Parathyroid adenoma (tissue), 2 donors: ENCODE results near the gene SPTAN1.

Experiments
- H2AFZ ChIP-seq: fragments of 300-600 bp; sonication (generic); one replicate; pipeline ENCODE4 v1.7.0; 2017; ENCODE audit warnings: antibody characterized with exemption, mild to moderate bottlenecking
- H3K27ac ChIP-seq: fragments of 300-600 bp; sonication (generic); one replicate; pipeline ENCODE4 v1.7.0; 2017
- H3K27me3 ChIP-seq: fragments of 300-600 bp; sonication (generic); one replicate; pipeline ENCODE4 v1.7.0; 2017; ENCODE audit warnings: low read length; ENCODE audit not compliant: control insufficient read depth, insufficient read depth
- H3K36me3 ChIP-seq: fragments of 300-600 bp; sonication (generic); one replicate; pipeline ENCODE4 v1.7.0; 2017; ENCODE audit warnings: low read length; ENCODE audit not compliant: control insufficient read depth, insufficient read depth
- H3K4me1 ChIP-seq: fragments of 300-600 bp; sonication (generic); one replicate; pipeline ENCODE4 v1.7.0; 2017; ENCODE audit warnings: control low read depth
- H3K4me2 ChIP-seq: fragments of 300-600 bp; sonication (generic); one replicate; pipeline ENCODE4 v1.7.0; 2017; ENCODE audit warnings: low read length
- H3K4me3 ChIP-seq: fragments of 300-600 bp; sonication (generic); one replicate; pipeline ENCODE4 v1.7.0; 2017; ENCODE audit warnings: low read depth, low read length
- H3K79me2 ChIP-seq: fragments of 300-600 bp; sonication (generic); one replicate; pipeline ENCODE4 v1.7.0; 2017; ENCODE audit warnings: control low read depth
- H3K9ac ChIP-seq: fragments of 300-600 bp; sonication (generic); one replicate; pipeline ENCODE4 v1.7.0; 2017; ENCODE audit warnings: mild to moderate bottlenecking
- H3K9me3 ChIP-seq: fragments of 300-600 bp; sonication (generic); one replicate; pipeline ENCODE4 v1.7.0; 2017; ENCODE audit warnings: low read length; ENCODE audit not compliant: control insufficient read depth
- CTCF ChIP-seq: fragments of 300-600 bp; sonication (generic); IDR thresholded peaks from one replicate; pipeline ENCODE4 v1.7.0; 2017; ENCODE audit warnings: antibody characterized with exemption, mild to moderate bottlenecking
- donor health status: primary hyperparathyroidism.

Gene SPTAN1

GRCh38 chr9:128635266-128636023 lies 83.1 kb downstream of the SPTAN1 start:
- Histone ChIP-seq H3K36me3 (no peaks in the 10 kb centered on the region), H3K4me1 (no peaks in the 10 kb centered on the region), H3K9me3 (no peaks in the 10 kb centered on the region), H3K27ac (peak overlapping the region; percentile 83), H3K79me2 (no peaks in the 10 kb centered on the region), H3K4me2 (peak overlapping the region; percentile 15), H2AFZ (peak overlapping the region; percentile 64), H3K9ac (no peak overlapping the region), H3K27me3 (no peaks in the 10 kb centered on the region), H3K4me3 (no peak overlapping the region)
- peak; percentile 68 for TF ChIP-seq CTCF

GRCh38 chr9:128636024-128636390 lies 83.6 kb downstream of the SPTAN1 start:
- Histone ChIP-seq H3K27me3 (no peaks in the 10 kb centered on the region), H3K4me3 (no peak overlapping the region), H3K9ac (no peak overlapping the region), H3K79me2 (no peaks in the 10 kb centered on the region), H3K27ac (peak overlapping the region; percentile 83), H3K4me2 (no peak overlapping the region), H3K9me3 (no peaks in the 10 kb centered on the region), H2AFZ (peak overlapping the region; percentile 64), H3K36me3 (no peaks in the 10 kb centered on the region), H3K4me1 (no peaks in the 10 kb centered on the region)
- TF ChIP-seq CTCF: peak; percentile 19

- Histone ChIP-seq H3K4me2 (no peak overlapping the region), H3K27me3 (no peaks in the 10 kb centered on the region), H3K9me3 (no peaks in the 10 kb centered on the region), H2AFZ (no peak overlapping the region), H3K4me3 (no peak overlapping the region), H3K79me2 (no peaks in the 10 kb centered on the region), H3K27ac (no peak overlapping the region), H3K9ac (no peak overlapping the region), H3K4me1 (no peaks in the 10 kb centered on the region), H3K36me3 (no peaks in the 10 kb centered on the region)
- TF ChIP-seq CTCF: no peak
Observed at GRCh38 chr9:128636556-128637530, 84.5 kb downstream of the SPTAN1 start.

- H3K9me3 ChIP-seq: no peaks in the 10 kb centered on the region
- H3K27ac ChIP-seq: no peak overlapping the region
- H3K36me3 ChIP-seq: no peaks in the 10 kb centered on the region
- H3K27me3 ChIP-seq: no peaks in the 10 kb centered on the region
- no peak for TF ChIP-seq CTCF
- no peak overlapping the region for H2AFZ ChIP-seq
- no peaks in the 10 kb centered on the region for H3K79me2 ChIP-seq
- no peak overlapping the region for H3K4me2 ChIP-seq
- no peak overlapping the region for H3K4me3 ChIP-seq
- no peaks in the 10 kb centered on the region for H3K4me1 ChIP-seq
- no peak overlapping the region for H3K9ac ChIP-seq
Observed at GRCh38 chr9:128637656-128638055, 85.3 kb downstream of the SPTAN1 start.
